GM12878 (cell line): ENCODE measurements around the gene DNMT1. TPM values are rescaled to one million over a fixed set of nuclear protein-coding genes. Genes with fewer than 3 reads are reported as not detected.

Experiments
- ATAC-seq: fragments of 200-7000 bp; cut with Tn5 transposase; 3 replicates; pipeline ENCODE4 v1.9.1; 2020; ENCODE audit warnings: mild to moderate bottlenecking, moderate library complexity
- BruUV-seq: library from RNA; stranded (reverse); fragments of 400-500 nt; replicated peaks from 2 replicates; lab custom pipeline; 2021; lab: Mats Ljungman, UMichigan
- CTCF ChIA-PET: fragments of 300-600 bp; sonication (Branson Sonifier 250); formaldehyde crosslinking; extraction: SDS; loops from one replicate; lab custom pipeline; 2021; ENCODE audit warnings: inconsistent platforms; lab: Yijun Ruan, JAX
- POLR2A ChIA-PET: fragments of 350-600 bp; formaldehyde crosslinking; extraction: SDS; loops from one replicate; lab custom pipeline; 2021; ENCODE audit warnings: inconsistent platforms; lab: Charles Lee
- RAD21 ChIA-PET: fragments of 300-600 bp; sonication (Branson Sonifier 250); formaldehyde crosslinking; loops from one replicate; lab custom pipeline; 2023; ENCODE audit warnings: antibody characterized with exemption; ENCODE audit not compliant: unreplicated experiment; lab: Charles Lee
- SMC1A ChIA-PET: fragments of 300-600 bp; sonication (Branson Sonifier 250); formaldehyde crosslinking; loops from one replicate; lab custom pipeline; 2023; ENCODE audit not compliant: unreplicated experiment, uncharacterized antibody; lab: Charles Lee
- DNase-seq: peaks from one replicate; pipeline ENCODE4 v3.0.0-alpha.2; 2011; ENCODE audit warnings: low read depth, low spot score
- FAIRE-seq: peaks from 3 replicates; lab custom pipeline; 2011; peaks lifted over from hg19 to GRCh38; lab: Jason Lieb, UNC
- H2AFZ ChIP-seq: 2 replicates; pipeline ENCODE4 v1.6.0; 2011; ENCODE audit warnings: low read depth, low read length, control low read depth; ENCODE audit not compliant: control insufficient read depth
- H3K27ac ChIP-seq: 2 replicates; pipeline ENCODE4 v1.5.1; 2011; ENCODE audit warnings: control low read depth; ENCODE audit not compliant: control insufficient read depth, insufficient read depth
- H3K27me3 ChIP-seq, 2 experiments: replicated peaks in 1 of 2; 2 replicates each; pipeline versions ENCODE4 v1.6.0 to v1.6.1; 2011; ENCODE audit warnings: low read length in 1 of 2; ENCODE audit not compliant: control insufficient read depth in 2 of 2, insufficient read depth in 2 of 2
- H3K36me3 ChIP-seq, 2 experiments: 2 replicates each; pipeline ENCODE4 v1.5.1; 2011; ENCODE audit warnings: low read length in 1 of 2; ENCODE audit not compliant: control insufficient read depth in 2 of 2, insufficient read depth in 2 of 2
- H3K4me1 ChIP-seq: 2 replicates; pipeline ENCODE4 v1.6.1; 2011; ENCODE audit warnings: mild to moderate bottlenecking, low read length, moderate library complexity, mixed read lengths; ENCODE audit not compliant: control insufficient read depth, insufficient read depth
- H3K4me2 ChIP-seq: 2 replicates; pipeline ENCODE4 v1.6.0; 2011; ENCODE audit warnings: control low read depth; ENCODE audit not compliant: control insufficient read depth, insufficient read depth
- H3K4me3 ChIP-seq: fragments of 200-600 bp; sonication (generic); 2 replicates; pipeline ENCODE4 v1.5.1; 2016
- H3K79me2 ChIP-seq: 2 replicates; pipeline ENCODE4 v1.6.0; 2011; ENCODE audit warnings: low read length; ENCODE audit not compliant: control insufficient read depth, insufficient read depth
- H3K9ac ChIP-seq: 2 replicates; pipeline ENCODE4 v1.8.0; 2011; ENCODE audit warnings: low read length, control low read depth, mixed read lengths; ENCODE audit not compliant: control insufficient read depth, insufficient read depth
- H3K9me3 ChIP-seq: replicated peaks from 3 replicates; pipeline ENCODE4 v1.5.1; 2011; ENCODE audit warnings: mild to moderate bottlenecking, low read length; ENCODE audit not compliant: control insufficient read depth, insufficient read depth
- H4K20me1 ChIP-seq: 2 replicates; pipeline ENCODE4 v1.6.0; 2011; ENCODE audit not compliant: control insufficient read depth, insufficient read depth
- CBX3 ChIP-seq: fragments of 200-600 bp; sonication (generic); IDR thresholded peaks from 2 replicates; pipeline ENCODE4 v1.6.1; 2016; ENCODE audit warnings: low read depth, borderline replicate concordance
- HDGF ChIP-seq: fragments of 450-650 bp; IDR thresholded peaks from 2 replicates; pipeline ENCODE4 v1.6.1; 2016; ENCODE audit warnings: antibody characterized with exemption
- KAT2A ChIP-seq: conservative IDR thresholded peaks from 2 replicates; pipeline ENCODE4 v1.6.1; 2011; ENCODE audit warnings: low read depth, low read length; ENCODE audit not compliant: control insufficient read depth
- KLF5 ChIP-seq: fragments of 450-650 bp; IDR thresholded peaks from 2 replicates; pipeline ENCODE4 v1.6.1; 2014; ENCODE audit warnings: mild to moderate bottlenecking; ENCODE audit not compliant: partially characterized antibody
- NFIC ChIP-seq: IDR thresholded peaks from 2 replicates; pipeline ENCODE4 v1.6.1; 2012; ENCODE audit warnings: low read depth, mild to moderate bottlenecking, inconsistent platforms, low read length, moderate library complexity
- NFXL1 ChIP-seq: fragments of 450-650 bp; IDR thresholded peaks from 2 replicates; pipeline ENCODE4 v1.6.1; 2017; ENCODE audit warnings: antibody characterized with exemption, mild to moderate bottlenecking, borderline replicate concordance
- NFYB ChIP-seq: IDR thresholded peaks from 2 replicates; pipeline ENCODE4 v1.6.1; 2011; ENCODE audit warnings: low read depth, mild to moderate bottlenecking, low read length, improper control_type of control experiment, moderate library complexity; ENCODE audit not compliant: insufficient read depth
- NR2C2 ChIP-seq: IDR thresholded peaks from 2 replicates; pipeline ENCODE4 v1.6.1; 2011; ENCODE audit warnings: borderline replicate concordance, low read depth; ENCODE audit not compliant: control insufficient read depth, insufficient read length
- RAD21 ChIP-seq: IDR thresholded peaks from 2 replicates; pipeline ENCODE4 v1.6.1; 2011; ENCODE audit warnings: mild to moderate bottlenecking, low read depth, low read length, moderate library complexity; ENCODE audit not compliant: insufficient read depth
- RBBP5 ChIP-seq: fragments of 200-600 bp; sonication (generic); conservative IDR thresholded peaks from 2 replicates; pipeline ENCODE4 v1.6.1; 2016
- SMARCA5 ChIP-seq: fragments of 450-650 bp; IDR thresholded peaks from 2 replicates; pipeline ENCODE4 v1.6.1; 2017; ENCODE audit warnings: mild to moderate bottlenecking
- ZNF207 ChIP-seq: fragments of 450-650 bp; IDR thresholded peaks from 2 replicates; pipeline ENCODE4 v1.6.1; 2014; ENCODE audit warnings: antibody characterized with exemption, mild to moderate bottlenecking, borderline replicate concordance
- WGBS: methylation state at CpG from one replicate; pipeline ENCODE4 v1.1.6; 2016; ENCODE audit warnings: low lambda C conversion rate; ENCODE audit not compliant: insufficient replicate concordance, insufficient coverage; ENCODE audit errors: missing lambda C conversion rate; 5-methylcytosine and 5-hydroxymethylcytosine counted together
- in situ Hi-C: fragments of 300-500 bp; cut with MboI; formaldehyde crosslinking; loops from 9 replicates; pipeline ENCODE4 v1.14.3; 2018; ENCODE audit warnings: mixed read lengths
- intact Hi-C: fragments of 100-400 bp; cut with micrococcal nuclease; formaldehyde crosslinking; loops from one replicate; pipeline ENCODE4 v1.14.2; 2022; ENCODE audit not compliant: unreplicated experiment
- polyA plus RNA-seq, 11 experiments: library from polyadenylated mRNA; depleted of rRNA in 4 of 11; unstranded in 6 of 11; stranded (reverse) in 5 of 11; fragments of >200 nt; fragmentation: Nextera tagmentation in 4 of 11; fragmentation: Illumina TruSeq in 1 of 11; extraction: Ambion mirVana in 4 of 11; extraction: Trizol in 1 of 11; gene quantifications; 1 replicate in 1 of 11; 2 replicates in 10 of 11; pipeline versions ENCODE4 v1.2.1 to v1.2.3, GENCODE V29; 2011 to 2016; ENCODE audit warnings: inconsistent platforms in 2 of 11, missing spikeins in 2 of 11, low read depth in 1 of 11
- total RNA-seq, 4 experiments: library from RNA; depleted of rRNA in 3 of 4; stranded (reverse); fragments of >200 nt in 3 of 4; fragmentation: Illumina TruSeq in 1 of 4; extraction: Trizol in 1 of 4; gene quantifications; 2 replicates each; pipeline versions ENCODE4 v1.2.1 to v1.2.3, GENCODE V29; 2013 to 2021
- TF ChIP-seq, protein P1 (sequence below): fragments of 450-650 bp; IDR thresholded peaks from 2 replicates; pipeline ENCODE4 v1.6.1; 2017; ENCODE audit warnings: borderline replicate concordance
- TF ChIP-seq, protein P2 (sequence below): IDR thresholded peaks from 2 replicates; pipeline ENCODE4 v1.6.1; 2012; ENCODE audit warnings: low read length, inconsistent platforms
- TF ChIP-seq, protein P3 (sequence below): IDR thresholded peaks from 2 replicates; pipeline ENCODE4 v1.6.1; 2011; ENCODE audit warnings: borderline replicate concordance, low read depth, mild to moderate bottlenecking, moderate library complexity, low read length; ENCODE audit not compliant: insufficient read depth, poor library complexity, severe bottlenecking
- TF ChIP-seq, protein P4 (sequence below): IDR thresholded peaks from 2 replicates; pipeline ENCODE4 v1.6.1; 2011; ENCODE audit warnings: low read depth, mild to moderate bottlenecking, low read length, moderate library complexity, borderline replicate concordance; ENCODE audit errors: extremely low read depth
- TF ChIP-seq, protein P5 (sequence below): fragments of 150-350 bp; IDR thresholded peaks from 2 replicates; pipeline ENCODE4 v1.6.1; 2016; ENCODE audit warnings: low read depth, low read length

Gene DNMT1
- total and polyA plus RNA-seq, 10 of the 15 experiments (the other 5 are each of a cell fraction or from before 2014, with no cell fraction given) = 70.0 to 290 (median 133) TPM

DNA sequence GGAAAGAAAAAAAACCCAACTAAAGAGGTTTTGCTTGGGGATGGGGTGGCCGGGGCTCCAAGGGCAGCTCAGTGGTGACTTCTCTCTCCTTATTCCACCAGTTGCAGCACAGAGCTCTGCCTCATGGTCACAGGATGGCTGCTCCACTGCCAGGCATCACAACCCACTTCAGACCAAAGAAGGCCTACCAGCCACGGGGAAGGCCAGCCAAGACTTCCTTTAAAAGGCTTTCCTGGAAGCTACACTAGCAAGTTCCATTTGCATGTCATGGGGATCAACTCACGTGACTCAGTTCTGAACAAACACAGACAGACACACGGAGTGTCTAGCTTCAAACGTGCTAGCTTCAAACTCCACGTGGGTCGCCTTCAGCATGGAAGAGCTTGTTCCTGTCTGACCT, 61.8 kb downstream of the DNMT1 start:
- Histone ChIP-seq H3K4me3 (no peak overlapping the region), H3K36me3 (peaks cover 42% of the 10 kb centered on the region in 2 experiments), H2AFZ (no peak overlapping the region), H3K4me2 (no peak overlapping the region), H4K20me1 (no peaks in the 10 kb centered on the region), H3K9ac (no peak overlapping the region), H3K27ac (no peak overlapping the region), H3K4me1 (no peaks in the 10 kb centered on the region), H3K79me2 (no peaks in the 10 kb centered on the region), H3K27me3 (no peaks in the 10 kb centered on the region), H3K9me3 (no peaks in the 10 kb centered on the region)
- no TSS peak for BruUV-seq
- ChIA-PET SMC1A (interaction anchor here (1.2 kb wide), 1 partner anchor 117 kb away, joined by 3 read pairs; no protein-coding TSS in a partner anchor), POLR2A (interaction anchor here (0.7 kb wide), 2 partner anchors 87 to 204 kb away, joined by 3 to 4 read pairs; no protein-coding TSS in a partner anchor), CTCF (interaction anchor here (0.7 to 3.0 kb wide), 3 partner anchors 12 to 117 kb away, joined by 3 to 12 read pairs (median 3); partner anchors contain the start of gene EIF3G), RAD21 (interaction anchor here (1.0 kb wide), 1 partner anchor 117 kb away, joined by 4 read pairs; no protein-coding TSS in a partner anchor)
- in situ Hi-C loops (no loop called here), intact Hi-C loops (no loop called here)
- 78% methylated on average over 7 of the region's 7 CpGs for WGBS
- ATAC-seq = no peak
- no peak for DNase-seq
- FAIRE-seq = no peak
- TF ChIP-seq, protein P1, sequence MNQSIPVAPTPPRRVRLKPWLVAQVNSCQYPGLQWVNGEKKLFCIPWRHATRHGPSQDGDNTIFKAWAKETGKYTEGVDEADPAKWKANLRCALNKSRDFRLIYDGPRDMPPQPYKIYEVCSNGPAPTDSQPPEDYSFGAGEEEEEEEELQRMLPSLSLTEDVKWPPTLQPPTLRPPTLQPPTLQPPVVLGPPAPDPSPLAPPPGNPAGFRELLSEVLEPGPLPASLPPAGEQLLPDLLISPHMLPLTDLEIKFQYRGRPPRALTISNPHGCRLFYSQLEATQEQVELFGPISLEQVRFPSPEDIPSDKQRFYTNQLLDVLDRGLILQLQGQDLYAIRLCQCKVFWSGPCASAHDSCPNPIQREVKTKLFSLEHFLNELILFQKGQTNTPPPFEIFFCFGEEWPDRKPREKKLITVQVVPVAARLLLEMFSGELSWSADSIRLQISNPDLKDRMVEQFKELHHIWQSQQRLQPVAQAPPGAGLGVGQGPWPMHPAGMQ = no peak
- TF ChIP-seq RBBP5 = no peak
- TF ChIP-seq NFXL1 = no peak
- no peak for TF ChIP-seq NFIC
- TF ChIP-seq CBX3 = no peak
- TF ChIP-seq, protein P2, sequence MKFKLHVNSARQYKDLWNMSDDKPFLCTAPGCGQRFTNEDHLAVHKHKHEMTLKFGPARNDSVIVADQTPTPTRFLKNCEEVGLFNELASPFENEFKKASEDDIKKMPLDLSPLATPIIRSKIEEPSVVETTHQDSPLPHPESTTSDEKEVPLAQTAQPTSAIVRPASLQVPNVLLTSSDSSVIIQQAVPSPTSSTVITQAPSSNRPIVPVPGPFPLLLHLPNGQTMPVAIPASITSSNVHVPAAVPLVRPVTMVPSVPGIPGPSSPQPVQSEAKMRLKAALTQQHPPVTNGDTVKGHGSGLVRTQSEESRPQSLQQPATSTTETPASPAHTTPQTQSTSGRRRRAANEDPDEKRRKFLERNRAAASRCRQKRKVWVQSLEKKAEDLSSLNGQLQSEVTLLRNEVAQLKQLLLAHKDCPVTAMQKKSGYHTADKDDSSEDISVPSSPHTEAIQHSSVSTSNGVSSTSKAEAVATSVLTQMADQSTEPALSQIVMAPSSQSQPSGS = no peak
- TF ChIP-seq ZNF207 = no peak
- TF ChIP-seq HDGF = no peak
- TF ChIP-seq KLF5 = no peak
- TF ChIP-seq KAT2A = no peak
- TF ChIP-seq, protein P3, sequence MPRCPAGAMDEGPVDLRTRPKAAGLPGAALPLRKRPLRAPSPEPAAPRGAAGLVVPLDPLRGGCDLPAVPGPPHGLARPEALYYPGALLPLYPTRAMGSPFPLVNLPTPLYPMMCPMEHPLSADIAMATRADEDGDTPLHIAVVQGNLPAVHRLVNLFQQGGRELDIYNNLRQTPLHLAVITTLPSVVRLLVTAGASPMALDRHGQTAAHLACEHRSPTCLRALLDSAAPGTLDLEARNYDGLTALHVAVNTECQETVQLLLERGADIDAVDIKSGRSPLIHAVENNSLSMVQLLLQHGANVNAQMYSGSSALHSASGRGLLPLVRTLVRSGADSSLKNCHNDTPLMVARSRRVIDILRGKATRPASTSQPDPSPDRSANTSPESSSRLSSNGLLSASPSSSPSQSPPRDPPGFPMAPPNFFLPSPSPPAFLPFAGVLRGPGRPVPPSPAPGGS = no peak
- TF ChIP-seq RAD21 = no peak
- TF ChIP-seq, protein P4, sequence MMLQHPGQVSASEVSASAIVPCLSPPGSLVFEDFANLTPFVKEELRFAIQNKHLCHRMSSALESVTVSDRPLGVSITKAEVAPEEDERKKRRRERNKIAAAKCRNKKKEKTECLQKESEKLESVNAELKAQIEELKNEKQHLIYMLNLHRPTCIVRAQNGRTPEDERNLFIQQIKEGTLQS = no peak
- TF ChIP-seq, protein P5, sequence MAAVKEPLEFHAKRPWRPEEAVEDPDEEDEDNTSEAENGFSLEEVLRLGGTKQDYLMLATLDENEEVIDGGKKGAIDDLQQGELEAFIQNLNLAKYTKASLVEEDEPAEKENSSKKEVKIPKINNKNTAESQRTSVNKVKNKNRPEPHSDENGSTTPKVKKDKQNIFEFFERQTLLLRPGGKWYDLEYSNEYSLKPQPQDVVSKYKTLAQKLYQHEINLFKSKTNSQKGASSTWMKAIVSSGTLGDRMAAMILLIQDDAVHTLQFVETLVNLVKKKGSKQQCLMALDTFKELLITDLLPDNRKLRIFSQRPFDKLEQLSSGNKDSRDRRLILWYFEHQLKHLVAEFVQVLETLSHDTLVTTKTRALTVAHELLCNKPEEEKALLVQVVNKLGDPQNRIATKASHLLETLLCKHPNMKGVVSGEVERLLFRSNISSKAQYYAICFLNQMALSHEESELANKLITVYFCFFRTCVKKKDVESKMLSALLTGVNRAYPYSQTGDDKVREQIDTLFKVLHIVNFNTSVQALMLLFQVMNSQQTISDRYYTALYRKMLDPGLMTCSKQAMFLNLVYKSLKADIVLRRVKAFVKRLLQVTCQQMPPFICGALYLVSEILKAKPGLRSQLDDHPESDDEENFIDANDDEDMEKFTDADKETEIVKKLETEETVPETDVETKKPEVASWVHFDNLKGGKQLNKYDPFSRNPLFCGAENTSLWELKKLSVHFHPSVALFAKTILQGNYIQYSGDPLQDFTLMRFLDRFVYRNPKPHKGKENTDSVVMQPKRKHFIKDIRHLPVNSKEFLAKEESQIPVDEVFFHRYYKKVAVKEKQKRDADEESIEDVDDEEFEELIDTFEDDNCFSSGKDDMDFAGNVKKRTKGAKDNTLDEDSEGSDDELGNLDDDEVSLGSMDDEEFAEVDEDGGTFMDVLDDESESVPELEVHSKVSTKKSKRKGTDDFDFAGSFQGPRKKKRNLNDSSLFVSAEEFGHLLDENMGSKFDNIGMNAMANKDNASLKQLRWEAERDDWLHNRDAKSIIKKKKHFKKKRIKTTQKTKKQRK = no peak
- TF ChIP-seq NR2C2 = no peak
- no peak for TF ChIP-seq SMARCA5
- TF ChIP-seq NFYB = no peak
